A549 treated with Hydrocortisone at 1 μM for 4 hours (cell line): ENCODE results near the gene CCDC138. TPM values are rescaled to one million over a fixed set of nuclear protein-coding genes. Genes with fewer than 3 reads are reported as not detected.

Experiments used
- total RNA-seq: library from RNA; stranded (reverse); fragments of 200-300 nt; extraction: Qiagen RNA extraction; gene quantifications from 5 replicates; pipeline ENCODE4 v1.2.3, GENCODE V29; 2022

Gene CCDC138
- 6.5 to 9.5 TPM (median 7.8 TPM) in 5 replicates for total RNA-seq

GRCh38 chr2:108786354-108787215 lies at the start of gene CCDC138:
Gene CCDC138 (plus strand): TSS chr2:108786771. CDS start chr2:108786823, 52 bp downstream.

Other genes starting within 250 kb of the CCDC138 start
- 18.3 to 36.2 TPM (median 24.1 TPM) in 5 replicates for gene RANBP2, start 67.3 kb upstream of the CCDC138 start, total RNA-seq
- gene EDAR, start 202.4 kb downstream of the CCDC138 start, total RNA-seq, result 0.02 to 0.09 TPM (median 0.08 TPM) in 5 replicates